NCI-H2196 treated with DMSO at 0.1 percent for 48 hours (cell line): ENCODE data around the gene PRCD.

ENCODE experiments used
- DNase-seq: peaks from one replicate; lab custom pipeline; 2025; ENCODE audit not compliant: unreplicated experiment; lab: John Stamatoyannopoulos, UW

The PRCD gene

GRCh38 chr17:76567634-76568432 is 28.0 kb downstream of the PRCD start:
- no peak for DNase-seq

DNA sequence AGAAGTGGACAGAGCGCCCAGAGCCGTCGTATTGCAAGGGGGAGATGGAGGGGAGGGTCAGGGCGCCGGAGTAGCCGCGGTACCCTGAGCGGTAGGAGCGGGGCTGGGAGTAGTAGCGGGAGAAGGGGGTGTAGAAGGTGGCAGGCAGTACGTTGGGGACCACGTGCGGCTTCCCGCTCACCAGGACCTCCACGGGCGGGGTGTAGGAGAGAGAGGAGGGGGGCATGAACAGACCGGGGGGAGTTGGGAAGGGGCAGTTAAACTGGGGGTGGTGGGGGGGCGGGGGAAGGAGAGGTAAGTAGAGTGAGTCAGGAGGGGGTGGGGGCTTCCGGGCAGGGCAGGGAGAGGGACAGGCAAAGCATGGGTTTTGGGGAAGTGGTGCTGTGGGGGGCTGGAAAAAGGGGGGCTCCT is 29.0 kb downstream of the PRCD start:
- DNase-seq, result no peak

DNA sequence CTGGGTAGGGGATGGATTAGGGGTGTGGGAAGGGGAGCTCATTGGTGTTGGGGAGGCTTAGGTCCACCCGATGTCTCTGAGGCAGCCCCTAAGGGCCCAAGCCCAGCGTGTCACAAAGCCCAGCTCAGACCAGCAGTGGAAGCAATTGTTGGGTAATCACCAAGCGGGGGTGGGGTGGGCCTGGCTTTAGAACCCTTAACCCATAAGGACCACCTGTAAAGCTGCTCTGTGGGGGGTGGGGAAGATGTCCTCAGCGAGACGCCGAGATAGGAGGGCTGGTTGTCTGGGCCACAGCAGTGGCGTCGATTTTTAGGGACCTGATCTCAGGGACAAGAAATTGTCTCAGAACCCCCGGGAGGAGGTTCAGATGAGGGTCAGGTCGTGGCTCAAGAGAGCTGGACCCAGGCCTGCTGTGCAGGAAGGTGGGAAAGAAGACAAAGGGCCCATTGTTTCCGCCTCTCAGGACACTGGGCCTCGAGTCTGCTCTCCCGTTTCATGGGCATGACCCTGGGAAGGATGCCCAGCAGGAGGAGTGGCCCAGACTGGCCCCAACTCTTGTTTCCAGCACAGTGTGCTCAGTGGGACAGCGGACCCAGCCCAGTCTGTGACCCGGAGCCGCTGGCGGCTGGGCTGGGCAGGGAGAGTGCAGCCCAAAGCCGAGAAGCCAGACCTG is 29.9 kb downstream of the PRCD start:
- DNase-seq, result peak; percentile 97

DNA sequence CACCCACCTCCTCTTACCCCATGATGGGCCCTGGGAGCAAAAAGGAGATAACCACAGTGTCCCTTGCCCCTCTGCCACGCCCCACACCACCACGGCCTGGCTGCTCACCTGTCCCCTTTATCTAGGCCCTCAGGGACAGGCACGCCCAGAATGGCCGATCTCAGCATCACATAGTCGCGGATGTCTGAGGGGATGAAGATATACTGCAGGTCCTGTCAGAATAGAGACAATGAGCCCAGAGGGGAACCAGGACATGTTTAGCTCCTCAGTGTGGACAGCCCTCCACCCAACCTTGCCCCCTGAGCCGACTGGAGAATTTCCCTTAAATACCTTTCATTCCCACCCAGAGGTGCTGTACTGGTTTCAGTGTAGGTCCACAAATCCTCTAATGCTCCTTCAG is 30.6 kb downstream of the PRCD start:
- DNase-seq, result no peak

DNA sequence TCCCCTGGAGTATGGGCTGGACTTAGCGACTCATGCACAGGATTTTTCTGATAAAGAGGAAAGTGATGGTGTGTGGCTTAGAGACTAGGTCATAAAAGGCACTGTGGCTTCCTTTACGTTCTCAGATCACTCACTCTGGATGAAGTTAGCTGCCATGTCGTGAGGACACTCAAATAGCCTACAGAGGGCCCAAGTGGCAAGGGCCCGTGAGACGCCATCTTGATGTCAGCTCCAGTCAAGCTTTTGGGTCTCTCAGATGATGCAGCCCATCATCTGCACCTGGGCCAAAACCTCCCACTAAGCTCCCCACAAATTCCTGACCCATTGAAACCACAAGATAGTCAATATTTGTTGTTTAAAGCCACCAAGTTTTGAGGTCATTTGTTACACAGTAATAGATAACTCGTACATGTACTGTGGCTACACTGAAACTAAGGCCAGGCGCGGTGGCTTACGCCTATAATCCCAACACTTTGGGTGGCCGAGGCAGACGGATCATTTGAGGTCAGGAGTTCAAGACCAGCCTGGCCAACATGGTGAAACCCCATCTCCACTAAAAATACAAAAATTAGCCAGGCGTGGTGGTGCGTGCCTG is 31.1 kb downstream of the PRCD start:
- no peak for DNase-seq

DNA sequence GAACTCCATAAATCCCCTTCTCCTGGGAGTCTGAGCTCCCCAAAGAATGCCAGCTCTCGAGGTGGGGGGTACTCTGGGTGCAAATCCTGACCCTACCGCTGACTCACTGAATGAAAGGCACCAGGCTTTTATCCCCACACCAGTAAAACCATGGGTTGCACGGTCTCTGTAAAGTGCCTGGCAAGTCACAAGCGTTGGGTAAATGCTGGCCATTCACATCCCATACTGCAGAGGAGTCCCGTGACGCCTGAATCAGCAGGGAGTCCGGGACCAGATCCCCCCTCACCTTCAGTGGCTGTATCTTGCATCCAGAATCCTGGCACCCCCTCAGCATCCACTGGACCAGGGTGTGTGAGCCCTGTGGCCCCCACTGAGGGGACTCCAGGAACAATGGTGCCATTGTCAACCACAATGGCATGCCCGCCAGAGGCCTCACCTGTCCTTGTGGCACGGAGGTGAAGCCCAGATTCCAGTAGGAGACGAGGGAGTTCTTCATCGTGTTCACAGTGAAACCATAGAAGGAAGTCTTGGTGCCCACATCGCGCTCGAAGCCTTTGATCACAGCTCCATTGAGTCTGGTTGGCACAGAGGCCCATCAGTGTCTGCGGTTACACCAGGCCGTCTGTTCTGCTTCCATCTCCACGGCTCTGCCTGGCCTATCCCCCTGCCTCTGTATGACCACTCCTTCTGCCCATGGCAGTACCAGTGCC is 32.5 kb downstream of the PRCD start:
- DNase-seq, result no peak

- no peak for DNase-seq
These were observed 33.3 kb downstream of the PRCD start for GRCh38 chr17:76573096-76573495.

DNA sequence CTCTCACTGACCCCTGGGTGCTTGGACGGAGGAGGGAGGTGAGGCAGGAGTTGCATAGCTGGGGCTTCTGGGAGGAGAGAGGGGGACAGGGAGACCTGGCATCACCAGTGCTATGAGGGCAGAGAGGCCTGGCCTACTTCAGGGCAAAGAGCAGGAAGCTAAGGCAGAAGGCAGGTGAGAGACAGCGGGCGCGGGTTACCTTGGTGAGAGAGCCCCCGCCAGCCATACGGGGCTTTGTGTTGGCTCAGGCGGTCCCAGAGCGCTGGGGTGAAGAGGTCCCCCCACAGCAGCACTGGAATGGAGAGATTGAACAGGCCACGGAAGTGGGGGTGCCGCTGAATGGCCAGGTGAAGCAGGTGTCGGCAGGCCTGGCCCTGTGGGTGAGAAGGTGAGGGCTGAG is 34.3 kb downstream of the PRCD start:
- DNase-seq, result no peak

DNA sequence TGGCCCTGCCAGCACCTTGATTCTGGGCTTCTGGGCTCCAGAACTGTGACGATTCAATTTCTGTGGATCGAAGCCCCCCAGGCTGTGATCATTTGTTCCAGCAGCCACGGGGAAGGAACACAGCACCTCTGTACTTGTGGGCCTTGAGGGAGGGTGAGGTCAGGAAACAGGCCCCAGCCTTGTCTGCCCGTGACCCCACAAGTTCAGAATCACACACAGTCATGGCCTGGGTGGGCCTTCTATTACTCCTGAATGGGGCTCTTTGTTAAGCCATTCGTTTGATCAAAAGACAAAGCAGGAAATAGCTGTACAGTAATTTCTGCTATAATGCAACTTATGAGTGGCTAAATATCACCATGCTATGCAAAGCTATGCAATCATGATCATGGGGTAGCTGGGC is 35.7 kb downstream of the PRCD start:
- DNase-seq, result no peak

GRCh38 chr17:76576189-76576588 is 36.3 kb downstream of the PRCD start:
- no peak for DNase-seq

GRCh38 chr17:76577876-76578275 is 38.0 kb downstream of the PRCD start:
- no peak for DNase-seq

- no peak for DNase-seq
These were observed 38.5 kb downstream of the PRCD start for GRCh38 chr17:76578376-76578775.

GRCh38 chr17:76579281-76579680 is 39.4 kb downstream of the PRCD start:
- no peak for DNase-seq

DNA sequence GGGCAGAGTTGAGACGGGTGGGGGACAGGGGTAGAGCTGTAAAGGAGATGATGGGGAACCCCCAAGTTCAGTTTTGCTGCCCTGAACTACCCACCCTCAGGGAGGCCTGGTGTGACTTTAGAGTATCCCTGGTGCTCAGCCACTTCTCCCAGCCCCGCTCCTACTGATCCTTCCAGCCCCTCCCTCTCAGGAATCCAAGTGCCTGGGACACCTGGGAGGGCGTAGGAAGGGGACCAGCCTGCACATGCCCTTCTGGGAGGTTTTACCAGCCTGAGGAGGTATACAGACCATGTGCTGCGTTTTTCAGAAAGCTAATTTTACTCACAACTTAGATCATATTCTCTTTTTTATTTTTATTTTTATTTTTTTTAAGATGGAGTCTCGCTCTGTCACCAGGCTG is 41.7 kb downstream of the PRCD start:
- DNase-seq, result no peak

DNA sequence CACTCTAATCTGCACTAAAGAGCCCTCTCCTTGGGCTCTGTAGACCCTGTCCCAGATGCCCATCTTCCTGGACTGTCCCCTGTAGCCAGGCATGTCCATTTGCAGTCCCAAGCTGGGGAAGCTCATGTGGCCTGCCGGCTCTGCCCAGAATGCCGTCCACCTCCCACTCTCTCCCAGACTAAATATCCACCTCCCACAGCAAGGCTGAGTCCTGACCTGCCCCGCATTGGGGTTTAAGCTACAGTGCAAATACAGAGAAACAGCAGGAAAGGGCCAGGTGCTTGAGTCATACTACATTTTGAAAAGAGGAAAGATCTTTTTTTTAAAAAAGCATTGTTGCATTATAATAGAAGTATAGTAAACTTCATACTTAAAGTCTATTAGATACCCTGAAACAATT is 42.8 kb downstream of the PRCD start:
- no peak for DNase-seq

- DNase-seq, result no peak
These were observed 44.7 kb downstream of the PRCD start for GRCh38 chr17:76584427-76585032.

DNA sequence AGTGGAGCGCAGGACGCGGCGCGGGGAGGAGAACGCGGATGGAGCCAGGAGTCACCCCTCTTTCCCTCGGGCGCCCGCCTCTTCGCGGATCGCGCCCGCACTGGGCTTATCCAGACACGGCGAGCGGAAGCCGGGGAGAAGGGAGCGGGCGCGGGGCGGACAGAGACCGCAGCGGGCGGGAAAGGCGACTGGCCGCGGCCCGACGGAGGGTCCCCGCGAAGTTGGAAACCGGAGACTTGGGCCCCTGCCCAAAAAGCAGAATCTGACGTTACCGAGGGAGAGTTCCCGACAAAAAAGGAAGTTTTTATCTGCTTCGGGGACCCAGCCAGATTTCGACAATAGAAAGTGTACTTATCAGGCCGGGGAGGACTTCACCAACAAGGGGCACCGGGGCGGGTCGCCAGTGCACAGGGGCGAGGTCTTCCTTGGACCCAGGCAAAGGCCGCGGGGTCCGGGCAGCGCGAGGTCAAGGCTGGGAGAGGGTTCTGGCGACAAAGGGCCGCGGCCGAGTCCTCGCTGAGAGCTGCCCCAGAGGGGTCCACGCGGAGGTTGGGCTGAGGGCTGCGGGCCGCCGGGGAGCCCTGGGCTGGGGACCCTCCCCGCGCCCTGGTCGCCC is 45.3 kb downstream of the PRCD start:
- DNase-seq, result no peak

GRCh38 chr17:76585649-76586593 is 46.1 kb downstream of the PRCD start, which contains the start of gene ST6GALNAC2:
Gene ST6GALNAC2, minus strand, starts transcription at chr17:76585860. Its CDS starts 52 bp downstream, at chr17:76585808.
- DNase-seq, result peak; percentile 64

DNA sequence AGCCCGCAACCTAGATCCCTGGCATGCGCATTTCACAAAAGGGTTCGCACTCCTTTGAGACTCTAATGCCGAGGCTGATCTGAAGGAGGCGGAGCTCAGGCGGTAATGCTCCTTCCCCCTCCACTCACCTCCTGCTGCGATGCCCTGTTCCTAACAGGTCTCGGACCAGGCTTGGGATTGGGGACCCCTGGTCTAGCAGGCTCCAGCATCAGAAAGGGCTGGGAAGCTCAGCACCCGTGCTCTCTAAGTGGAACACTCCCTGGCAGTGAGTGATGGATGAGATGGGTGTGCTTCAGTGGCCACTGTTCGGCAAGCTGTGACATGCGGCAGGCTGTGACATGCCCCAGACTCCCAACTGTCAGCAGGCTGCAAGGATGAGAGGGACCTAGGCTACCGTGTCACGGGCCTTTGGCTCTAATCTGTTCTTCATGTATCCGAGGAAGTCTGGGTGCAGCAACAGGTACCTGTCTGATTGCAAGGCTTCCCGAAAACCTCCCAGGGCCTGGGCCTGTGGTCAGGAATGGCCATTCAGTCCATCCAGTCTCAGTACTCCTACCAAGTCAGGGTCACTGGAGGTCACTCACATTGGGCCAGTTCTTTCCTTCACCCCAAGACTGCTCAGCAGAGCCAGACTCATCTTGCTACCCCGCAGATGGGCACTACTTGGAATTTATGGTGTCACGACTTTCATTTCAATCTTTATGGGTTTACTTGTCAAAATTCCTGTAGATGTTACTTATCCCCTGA is 47.1 kb downstream of the PRCD start:
- DNase-seq, result no peak
